Measurements from ENCODE around the gene CRISPLD2.
"Not testable (repeated sequence)": the region's sequence is repeated elsewhere in the genome, so short reads cannot be mapped to it uniquely, and the experiment has no call there.

Gene CRISPLD2

DNA sequence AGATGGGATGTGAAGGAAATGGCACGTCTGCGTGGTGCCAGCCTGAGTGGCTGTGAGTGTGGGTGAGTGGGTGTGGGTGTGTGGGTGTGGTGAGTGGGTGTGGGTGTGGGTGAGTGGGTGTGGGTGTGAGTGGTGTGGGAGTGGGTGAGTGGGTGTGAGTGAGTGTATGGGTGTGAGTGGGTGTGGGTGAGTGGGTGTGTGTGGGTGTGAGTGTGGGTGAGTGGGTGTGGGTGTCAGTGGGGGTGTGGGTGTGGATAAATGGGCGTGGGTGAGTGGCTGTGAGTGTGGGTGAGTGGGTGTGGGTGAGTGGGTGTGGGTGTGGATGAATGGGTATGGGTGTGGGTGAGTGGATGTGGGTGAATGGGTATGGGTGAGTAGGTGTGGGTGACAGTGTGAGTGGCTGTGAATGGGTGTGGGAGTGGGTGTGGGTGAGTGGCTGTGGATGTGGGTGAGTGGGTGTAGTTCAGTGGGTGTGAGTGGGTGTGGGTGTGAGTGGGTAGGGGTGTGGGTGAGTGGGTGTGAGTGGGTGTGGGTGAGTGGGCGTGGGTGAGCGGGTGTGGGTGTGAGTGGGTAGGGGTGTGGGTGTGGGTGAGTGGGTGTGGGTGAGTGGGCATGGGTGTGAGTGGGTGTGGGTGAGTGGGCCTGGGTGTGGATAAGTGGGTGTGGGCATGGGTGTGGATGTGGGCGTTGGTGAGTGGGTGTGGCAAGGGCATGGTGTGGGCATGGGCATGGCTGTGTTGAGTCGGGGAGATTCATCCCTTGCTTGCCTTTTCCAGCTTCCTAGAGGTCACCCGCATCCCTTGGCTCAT is 110.7 kb downstream of the CRISPLD2 start:
- no peak for DNase-seq (ENCODE audit: low read depth in 3 of 3)

DNA sequence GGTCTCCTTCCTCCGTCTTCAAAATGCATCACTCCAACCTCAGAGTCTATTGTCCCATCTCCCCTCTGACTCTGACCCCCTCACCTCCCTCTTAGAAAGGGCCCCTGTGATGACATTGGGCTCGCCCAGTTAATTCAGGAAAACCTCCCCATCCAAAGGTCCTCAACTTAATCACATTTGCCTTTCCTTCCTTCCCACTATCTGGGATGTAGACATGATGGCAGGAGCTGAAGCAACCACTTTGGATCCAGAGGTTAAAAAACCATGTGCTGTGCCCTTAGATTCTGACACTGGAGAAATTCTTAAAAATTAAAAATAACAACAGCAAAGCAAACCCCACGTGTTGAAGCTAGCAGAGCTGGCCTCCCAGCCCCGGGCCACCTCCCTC is 111.3 kb downstream of the CRISPLD2 start:
- no peak for DNase-seq (ENCODE audit: low read depth in 3 of 3)

DNA sequence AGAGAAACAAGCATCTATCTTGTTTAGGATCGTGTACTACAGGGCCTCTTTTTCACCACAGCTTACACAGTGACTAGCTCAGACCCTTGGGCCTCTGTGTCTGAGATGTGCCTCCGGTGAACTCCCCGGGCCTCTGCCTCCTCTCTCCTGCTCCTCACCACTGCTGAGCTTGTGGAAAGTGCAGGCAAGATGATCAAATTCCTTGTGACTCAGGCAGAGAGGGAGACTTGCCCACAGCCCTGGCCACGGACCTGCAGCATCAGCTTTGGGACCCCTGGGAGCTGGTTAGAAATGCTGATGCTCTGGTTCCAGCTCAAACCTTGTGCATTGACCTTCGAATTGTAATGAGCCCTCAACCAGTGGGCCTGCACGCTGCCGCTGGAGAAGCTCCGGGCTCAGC is 111.7 kb downstream of the CRISPLD2 start:
- DNase-seq (ENCODE audit: low read depth in 3 of 3) = no peak

DNA sequence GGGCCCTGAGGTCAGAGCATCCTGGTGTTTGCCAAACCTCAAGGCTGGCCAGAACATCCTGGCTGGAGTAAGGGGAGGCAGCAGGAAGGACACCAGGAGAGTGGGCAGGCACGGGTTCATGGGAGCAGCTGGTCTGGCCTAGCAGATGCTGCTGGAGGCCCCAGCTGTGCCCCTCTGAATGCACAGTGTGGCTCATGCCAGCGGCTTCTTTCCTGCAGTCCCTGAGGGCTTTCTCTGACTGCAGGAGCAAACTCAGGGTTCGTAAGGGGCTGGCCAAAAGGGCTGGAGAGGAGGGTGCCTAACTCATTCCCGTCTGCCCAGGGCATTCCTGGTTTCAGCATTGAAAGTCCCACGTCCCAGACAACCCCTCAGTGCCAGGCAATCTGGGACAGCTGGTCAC is 112.9 kb downstream of the CRISPLD2 start:
- no peak for DNase-seq (ENCODE audit: low read depth in 3 of 3)

DNA sequence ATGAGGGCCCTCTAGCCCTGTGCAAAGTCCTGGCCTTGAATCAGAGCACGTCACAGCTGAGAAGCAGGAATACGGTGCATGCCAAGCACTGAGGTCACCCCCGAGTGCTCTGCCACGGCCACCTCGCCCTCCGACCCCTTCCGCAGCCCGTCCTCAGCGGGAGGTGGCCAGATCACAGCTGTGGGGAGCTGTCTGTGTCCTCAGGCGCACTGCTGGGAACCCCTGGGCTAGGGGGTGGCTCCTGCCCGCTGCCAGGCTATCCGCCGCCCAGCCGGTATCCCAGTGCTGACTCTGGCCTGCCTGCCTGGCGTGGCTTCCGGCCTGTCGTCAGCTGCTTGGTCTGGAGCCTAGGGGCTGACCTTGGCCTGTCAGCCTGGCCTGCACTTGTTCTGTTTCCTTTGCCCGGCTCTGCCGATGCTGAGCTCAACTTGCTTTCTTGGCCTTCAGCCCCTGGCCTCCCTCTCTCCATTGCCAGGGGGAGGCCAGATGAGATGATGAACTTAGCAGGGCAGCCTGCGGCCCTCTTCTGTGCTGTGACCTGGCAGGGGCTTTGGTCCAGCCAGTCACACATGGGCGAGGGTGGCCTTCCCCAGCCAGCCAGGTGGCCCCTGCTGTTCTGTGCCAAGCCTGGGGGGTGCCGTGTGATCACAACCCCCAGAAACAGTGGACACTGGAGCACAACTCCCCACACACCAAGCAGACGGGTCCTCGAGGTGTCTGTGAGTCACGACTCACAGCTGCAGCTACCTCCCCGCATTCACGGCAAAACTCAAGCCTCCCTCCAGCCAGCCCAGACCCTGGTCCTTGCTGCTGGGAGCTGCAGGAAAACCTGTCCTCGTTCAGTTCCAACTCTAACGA is 114.2 kb downstream of the CRISPLD2 start:
- no peak for DNase-seq (ENCODE audit: low read depth in 3 of 3)

DNA sequence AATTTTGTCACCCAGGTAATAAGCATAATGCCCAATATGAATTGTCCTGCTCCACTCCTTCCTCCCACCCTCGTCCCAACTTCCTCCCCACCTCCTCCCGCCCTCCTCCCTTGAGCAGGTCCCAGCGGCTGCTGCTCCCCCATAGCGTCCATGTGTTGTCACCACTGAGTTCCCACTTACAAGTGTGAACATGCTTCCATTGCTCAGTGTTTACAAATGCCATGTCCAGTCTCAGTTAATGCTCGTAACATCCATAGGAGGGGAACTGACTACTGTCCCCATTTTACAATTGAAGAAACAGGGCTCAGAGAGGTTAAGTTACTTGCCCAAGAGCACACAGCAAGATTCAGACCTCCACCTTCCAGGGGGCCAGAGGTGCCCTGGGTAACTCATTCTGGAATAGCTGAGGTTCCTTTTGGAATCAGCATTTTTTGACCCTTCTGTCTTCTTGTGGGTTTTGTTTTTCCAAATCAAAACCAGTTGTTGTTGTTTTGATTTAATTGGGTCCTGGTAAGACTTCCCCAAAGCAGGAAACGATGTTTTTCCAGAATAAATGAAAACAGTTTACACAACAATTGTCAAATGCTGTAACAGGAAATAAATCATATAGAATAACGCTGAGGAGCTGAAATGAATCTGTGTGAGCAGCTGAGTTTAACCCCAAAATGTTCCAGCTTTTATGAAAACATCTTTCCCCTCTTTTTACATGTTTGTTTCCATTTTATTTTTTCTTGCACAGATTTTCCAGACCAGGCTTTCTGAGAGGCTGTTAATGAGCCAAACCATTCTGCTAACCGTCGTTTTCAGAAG is 117.6 kb downstream of the CRISPLD2 start:
- DNase-seq (ENCODE audit: low read depth in 3 of 3) = no peak

DNA sequence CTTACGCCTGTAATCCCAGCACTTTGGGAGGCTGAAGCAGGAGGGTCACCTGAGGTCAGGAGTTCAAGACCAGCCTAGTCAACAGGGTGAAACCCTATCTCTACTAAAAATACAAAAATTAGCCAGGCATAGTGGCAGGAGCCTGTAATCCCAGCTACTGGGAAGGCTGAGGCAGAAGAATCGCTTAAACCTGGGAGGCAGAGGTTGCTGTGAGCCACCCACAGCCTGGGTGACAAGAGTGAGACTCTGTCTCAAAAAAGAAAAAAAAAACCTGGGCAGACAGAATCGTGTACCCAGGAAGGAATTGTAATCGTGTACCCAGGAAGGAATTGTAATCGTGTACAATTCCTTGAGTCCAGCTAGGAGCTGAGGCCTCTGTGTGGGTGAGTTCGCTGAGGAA is 118.8 kb downstream of the CRISPLD2 start:
- not testable (repeated sequence) for DNase-seq (ENCODE audit: low read depth in 3 of 3)

DNA sequence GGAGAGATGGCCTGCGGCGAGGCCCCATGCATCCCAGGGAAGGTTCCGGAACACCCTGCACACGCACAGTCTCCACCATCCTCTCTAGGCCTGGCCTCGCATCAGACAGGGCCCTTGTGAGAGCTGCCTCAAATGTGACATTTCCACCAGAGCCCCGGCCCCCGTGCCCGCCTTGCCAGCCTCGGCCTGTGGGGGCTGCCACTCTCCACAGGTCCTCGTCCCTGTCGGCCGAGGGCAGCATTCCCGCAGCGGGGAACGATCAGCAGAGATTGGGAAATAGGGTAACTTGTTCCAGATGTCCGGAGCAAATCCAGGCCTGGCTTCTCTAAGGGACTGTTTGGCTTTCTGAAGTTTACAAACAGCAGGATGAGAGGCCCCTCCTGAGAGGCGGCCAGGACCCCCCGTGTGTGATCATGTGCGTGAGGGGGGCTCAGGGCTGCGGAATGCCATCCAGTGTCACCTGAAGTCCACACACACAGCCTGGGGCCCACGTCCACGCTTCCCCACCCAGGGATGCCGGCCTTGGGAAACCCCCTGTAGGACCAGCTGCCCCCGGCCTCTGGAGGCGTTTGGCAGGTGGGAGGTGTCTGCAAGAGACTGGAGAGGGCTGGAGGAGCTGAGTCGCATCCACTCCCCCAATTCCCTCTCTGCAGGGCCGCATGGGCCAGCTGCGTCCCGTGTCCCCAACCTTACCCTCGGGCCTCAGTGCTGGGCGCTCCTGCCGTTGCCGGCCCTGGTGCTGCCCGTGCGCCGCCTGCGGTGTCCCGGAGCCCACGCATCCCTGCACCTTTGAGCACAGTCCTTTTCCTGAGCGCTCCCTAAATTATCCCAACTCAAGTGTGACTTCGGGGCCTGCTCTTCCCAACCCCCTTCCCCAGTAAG is 121.1 kb downstream of the CRISPLD2 start:
- DNase-seq (ENCODE audit: low read depth in 3 of 3) = no peak

DNA sequence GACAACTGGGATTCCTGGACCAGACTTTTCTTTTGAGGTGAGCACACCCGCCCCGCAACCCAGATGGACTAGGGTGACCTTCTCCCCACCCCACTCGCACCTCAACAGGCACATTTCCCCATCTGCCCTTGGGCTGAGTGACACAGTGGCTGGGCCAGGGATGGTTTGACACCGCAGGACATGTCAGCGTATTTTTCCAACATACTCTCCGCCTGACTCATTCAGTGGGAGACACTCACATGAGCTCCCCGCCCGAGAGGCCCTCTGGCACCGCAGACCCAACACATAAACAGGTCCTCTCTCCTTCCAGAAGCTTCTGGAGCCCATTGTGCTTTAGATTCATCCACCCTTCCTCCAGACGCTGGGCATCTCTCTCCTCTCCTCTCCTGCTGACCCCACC is 122.1 kb downstream of the CRISPLD2 start:
- no peak for DNase-seq (ENCODE audit: low read depth in 3 of 3)

DNA sequence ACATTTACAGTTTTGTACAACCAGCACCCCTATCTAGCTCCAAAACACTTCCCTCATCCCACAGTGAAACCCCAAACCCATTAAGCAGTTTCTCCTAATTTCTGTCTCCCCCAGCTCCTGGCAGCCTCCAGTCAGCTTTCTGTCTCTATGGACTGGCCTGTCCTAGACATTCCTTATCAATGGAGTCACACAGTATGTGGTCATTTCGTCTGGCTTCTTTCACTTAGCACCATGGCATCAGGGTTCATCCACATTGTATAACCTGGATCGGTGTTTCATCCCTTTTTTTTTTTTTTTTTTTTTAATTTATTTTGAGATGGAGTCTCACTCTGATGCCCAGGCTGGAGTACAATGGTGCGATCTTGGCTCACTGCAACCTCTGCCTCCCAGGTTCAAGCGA is 123.0 kb downstream of the CRISPLD2 start:
- no peak for DNase-seq (ENCODE audit: low read depth in 3 of 3)

DNA sequence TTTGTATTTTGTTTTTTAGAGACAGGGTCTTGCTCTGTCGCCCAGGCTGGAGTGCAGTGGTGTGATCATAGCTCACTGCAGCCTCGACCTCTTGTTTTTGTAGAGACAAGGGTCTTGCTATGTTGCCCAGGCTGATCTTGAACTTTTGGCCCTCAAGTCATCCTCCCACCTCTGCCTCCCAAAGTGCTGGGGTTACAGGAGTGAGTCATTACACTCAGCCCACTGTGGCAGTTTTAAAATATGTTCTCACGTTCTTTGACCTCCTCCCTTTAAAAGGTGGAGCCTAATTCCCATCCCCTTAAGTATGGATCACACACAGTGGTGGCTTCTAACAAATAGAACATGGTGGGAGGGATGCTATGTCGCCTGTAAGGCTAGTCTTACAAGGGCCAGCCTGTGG is 123.8 kb downstream of the CRISPLD2 start:
- no peak for DNase-seq (ENCODE audit: low read depth in 3 of 3)

DNA sequence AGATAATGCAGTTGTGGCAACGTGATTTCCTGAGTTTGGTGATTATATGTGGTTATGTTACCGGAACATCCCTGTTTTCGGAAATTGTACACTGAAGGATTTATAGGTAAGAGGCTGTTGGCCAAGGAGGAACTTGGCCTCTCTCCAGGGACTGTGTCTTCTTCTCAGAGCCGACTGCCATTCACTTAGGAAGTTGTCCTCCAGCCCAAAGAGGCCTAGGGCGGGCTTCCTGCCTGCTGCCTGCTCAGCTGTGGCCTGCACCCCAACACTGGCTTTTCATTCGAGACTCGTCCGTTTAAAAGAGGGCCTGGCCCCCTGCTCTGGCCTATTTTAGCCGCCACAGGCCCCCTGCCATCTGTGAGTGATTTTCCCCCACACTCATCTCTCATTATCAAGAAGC is 127.2 kb downstream of the CRISPLD2 start:
- no peak for DNase-seq (ENCODE audit: low read depth in 3 of 3)

DNA sequence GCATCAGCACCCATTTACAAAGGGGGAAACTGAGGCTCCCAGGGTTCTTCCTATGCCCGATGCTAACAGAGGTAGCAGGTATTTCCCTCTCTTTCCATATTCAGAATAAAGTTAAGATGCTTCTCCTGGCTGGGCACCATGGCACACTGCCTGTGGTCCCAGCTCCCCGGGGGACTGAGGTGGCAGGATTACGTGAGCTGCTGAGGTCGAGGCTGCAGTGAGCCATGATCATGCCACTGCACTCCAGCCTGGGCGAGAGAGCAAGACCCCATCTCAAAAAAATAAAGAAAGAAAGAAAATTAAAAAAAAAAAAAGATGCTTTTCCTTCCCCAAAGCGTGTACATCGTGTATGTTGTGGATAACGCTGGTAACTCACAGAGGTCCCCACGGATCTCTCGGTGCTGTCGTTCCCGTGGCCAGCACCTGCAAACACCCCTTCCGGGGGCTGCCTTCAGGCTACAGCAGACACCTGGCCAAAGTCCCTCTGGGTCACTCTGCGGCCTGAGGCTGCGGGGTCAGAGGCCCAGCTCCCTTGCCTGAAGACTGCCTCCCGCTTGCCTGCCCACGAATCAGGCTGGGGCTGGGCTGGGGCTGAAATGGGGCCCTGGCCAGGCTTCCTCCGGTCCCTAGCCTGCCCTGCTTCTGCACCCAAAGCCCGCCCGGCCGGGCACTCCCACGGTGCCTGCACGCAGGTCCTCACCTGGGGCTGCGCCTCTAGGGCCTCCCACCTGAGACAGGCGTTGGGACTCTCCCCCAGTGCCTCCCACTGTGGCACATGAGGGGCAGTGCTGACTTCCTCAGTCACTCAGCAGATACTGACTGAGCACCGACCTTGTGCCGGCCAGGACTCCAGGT is 128.4 kb downstream of the CRISPLD2 start:
- no peak for DNase-seq (ENCODE audit: low read depth in 3 of 3)

DNA sequence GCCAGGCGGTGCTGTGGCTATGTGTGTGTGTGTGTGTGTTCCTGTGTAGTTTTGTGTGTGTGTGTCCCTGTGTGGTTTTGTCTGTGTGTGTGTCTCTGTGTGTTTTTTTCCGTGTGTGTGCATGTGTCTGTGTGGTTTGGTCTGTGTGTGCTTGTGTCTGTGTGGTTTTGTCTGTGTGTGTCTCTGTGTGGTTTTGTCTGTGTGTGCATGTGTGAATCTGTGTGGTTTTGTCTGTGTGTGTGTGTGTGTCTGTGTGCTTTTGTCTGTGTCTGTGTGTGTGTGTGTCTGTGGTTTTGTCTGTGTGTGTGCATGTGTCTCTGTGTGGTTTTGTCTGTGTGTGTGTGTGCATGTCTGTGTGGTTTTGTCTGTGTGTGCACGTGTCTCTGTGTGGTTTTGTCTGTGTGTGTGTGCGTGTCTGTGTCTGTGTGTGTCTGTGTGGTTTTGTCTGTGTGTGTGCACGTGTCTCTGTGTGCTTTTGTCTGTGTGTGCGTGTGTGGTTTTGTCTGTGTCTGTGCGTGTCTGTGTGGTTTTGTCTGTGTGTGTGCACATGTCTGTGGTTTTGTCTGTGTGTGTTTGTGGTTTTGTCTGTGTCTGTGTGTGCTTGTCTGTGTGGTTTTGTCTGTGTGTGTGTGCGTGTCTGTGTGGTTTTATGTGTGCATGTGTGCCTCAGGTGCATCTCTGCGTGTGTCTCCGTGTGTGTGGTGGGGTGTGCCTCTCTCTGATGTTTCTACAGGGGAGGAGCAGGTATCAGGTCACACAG is 129.2 kb downstream of the CRISPLD2 start:
- DNase-seq (ENCODE audit: low read depth in 3 of 3) = no peak

DNA sequence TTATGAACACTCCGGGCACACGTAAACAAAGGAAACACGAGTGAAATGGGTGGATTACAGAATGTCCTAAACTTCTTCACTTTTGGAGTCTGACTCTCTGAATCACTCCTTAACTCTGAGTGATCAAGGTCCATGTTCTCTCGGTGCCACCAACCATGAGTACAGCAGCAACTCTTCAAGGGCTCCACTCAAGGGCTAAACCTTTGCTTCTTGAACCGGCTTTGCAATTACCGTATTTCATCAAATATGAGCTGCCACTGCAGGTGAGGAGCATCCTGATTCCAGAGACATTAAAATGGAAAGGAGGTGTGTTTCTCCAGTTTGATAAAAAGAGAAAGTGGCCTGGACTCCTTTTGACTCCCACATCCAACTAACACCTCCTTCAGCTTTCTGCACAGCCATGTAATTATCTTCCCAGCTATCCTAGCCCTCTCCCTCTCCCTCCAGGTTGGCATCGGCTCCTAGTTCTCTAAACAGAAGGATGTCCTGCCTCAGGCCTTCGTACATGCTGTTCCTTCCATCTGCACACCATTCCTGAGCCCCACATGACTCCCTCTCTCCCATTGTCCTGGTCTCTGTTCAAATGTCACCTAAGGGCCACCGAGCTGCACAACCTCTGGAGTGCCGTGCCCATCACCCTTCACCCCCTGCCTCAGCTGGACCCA is 130.1 kb downstream of the CRISPLD2 start:
- no peak for DNase-seq (ENCODE audit: low read depth in 3 of 3)

DNA sequence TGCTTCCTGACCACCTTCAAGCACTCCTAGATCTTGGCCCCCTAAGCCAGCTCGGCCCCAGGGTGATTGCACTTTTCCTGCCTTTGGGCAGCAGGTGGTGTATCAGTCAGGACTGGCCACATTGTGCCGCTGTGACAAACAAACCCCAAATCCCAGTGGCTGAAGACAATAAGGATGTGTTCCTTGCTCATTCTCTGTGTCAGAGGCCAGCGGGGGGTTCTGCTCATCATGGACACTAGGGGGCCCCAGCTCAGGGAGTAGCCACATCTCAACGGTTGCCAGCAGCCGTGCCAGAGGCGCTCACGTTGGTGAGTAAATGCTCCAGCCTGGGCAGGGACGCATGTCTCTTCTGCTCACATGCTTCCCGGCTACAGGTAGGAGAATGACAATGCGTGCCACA is 131.1 kb downstream of the CRISPLD2 start:
- DNase-seq (ENCODE audit: low read depth in 3 of 3) = no peak

DNA sequence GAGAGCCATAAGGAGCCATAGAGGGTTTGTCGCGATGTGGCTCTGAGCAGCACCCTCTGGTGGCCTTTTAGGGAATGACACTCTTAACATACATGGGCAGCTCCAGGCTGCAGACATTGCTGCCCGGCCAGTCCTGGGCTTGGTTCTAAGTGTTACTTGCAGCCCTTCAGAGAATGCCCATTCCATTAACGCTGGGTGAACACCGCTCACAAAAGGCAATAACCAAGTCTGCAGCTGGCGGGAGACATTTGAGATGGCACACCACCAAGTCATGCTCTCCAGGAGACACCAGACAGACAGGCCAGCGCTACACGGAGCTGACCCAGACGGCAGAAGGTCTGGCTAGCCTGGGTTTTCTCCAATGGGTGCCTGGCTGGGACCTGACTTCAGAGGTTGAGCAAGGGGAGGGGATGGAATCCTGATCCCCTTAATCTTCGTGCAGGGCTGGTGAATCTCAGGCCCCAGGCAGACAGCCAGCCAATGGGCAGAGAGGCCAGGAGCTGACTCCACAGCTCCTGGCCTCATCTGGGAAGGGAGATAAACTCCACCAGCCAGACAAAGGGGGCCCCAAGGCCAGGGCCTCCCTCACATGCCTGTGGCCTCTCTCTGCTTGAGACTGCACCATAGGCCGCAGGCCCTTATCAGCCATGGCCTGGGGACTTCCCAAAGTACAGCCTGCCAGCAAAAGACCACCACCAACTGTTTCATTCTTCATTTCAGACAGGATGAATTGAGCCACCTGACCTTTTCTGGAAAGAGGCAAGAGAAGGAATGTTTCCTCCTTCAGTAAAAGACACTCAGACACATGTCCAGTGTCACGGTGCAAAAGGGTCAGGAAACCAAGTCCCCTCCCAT is 132.8 kb downstream of the CRISPLD2 start:
- peak; percentile 49 to 57 (median 52) for DNase-seq (ENCODE audit: low read depth in 3 of 3)

DNA sequence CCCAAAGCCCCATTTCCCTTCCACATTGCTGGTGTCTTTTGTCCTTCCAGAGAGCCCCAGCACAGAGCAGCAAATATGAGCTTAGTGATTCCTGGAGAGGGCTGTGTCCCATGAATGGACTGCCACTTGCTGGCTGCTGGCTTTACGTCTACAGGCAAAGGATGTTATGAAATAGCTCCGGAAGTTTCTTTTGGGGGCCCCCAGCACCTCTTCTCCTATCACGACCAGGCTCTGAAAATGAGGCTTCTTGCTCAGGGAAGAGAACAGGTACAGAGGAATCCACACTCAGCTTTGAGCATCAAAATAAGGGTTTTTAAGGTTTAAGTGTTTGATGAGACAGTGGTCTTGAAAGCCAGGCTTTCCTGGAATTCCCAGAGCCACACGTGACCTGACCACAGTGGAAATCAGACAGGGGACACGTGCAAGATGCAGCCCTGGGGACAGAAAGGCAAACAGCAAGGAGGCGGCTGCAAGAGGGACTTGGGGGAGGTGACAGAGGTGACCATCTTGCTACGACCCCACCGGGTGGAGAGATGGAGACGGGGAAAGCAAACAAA is 133.5 kb downstream of the CRISPLD2 start:
- no peak for DNase-seq (ENCODE audit: low read depth in 3 of 3)

Data from stimulated activated CD4-positive, alpha-beta T cell treated with anti-CD3 and anti-CD28 coated beads, TNF-alpha, amount 100 ng/mL, for 48 hours (primary cell).